Epithelial cell of proximal tubule (primary cell): Measurements from ENCODE around the gene HOXB4. TPM values are rescaled to one million over a fixed set of nuclear protein-coding genes. Genes with fewer than 3 reads are reported as not detected.

Experiments used
- DNase-seq: peaks from one replicate; pipeline ENCODE4 v3.0.0-alpha.2; 2011; ENCODE audit warnings: low read depth
- H3K4me3 ChIP-seq: 2 replicates; pipeline ENCODE4 v1.5.1; 2011; ENCODE audit warnings: low read depth, mild to moderate bottlenecking, low read length
- total RNA-seq: library from RNA; depleted of rRNA; stranded (reverse); fragments of >200 nt; gene quantifications from 2 replicates; pipeline ENCODE4 v1.2.3, GENCODE V29; 2015
- TF ChIP-seq, protein P1 (sequence below): conservative IDR thresholded peaks from 2 replicates; pipeline ENCODE4 v1.5.1; 2012; ENCODE audit warnings: low read depth, mild to moderate bottlenecking, low read length

The HOXB4 gene
- total RNA-seq, 1 donor from 2014 or later = 5.7 TPM

DNA sequence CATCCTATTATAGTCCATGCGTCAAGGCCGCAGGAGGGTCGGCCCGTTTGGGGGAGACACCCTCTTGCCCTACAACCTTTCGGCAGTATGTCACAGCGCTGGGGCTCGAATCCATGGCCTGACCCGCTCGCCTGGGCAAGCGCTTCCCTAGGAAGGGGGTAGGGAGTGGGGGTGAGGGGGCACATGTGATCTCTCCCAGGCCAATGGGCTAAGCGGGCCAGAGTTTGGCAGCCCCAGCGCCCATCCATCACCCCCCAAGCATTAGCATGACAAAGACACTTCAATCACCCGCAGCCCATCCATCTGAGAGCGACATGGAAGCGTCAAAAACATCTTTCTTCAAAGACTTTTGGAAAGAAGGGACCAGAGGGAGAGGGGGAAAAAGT lies 47.3 kb downstream of the HOXB4 start, which contains the start of gene HOXB1:
Gene HOXB1, minus strand, starts transcription at position 125 of the 386 bp plus-strand sequence. Its CDS starts 107 bp downstream, at position 18.
- DNase-seq = no peak
- H3K4me3 ChIP-seq = no peak within 1 kb of the TSS
- TF ChIP-seq, protein P1, sequence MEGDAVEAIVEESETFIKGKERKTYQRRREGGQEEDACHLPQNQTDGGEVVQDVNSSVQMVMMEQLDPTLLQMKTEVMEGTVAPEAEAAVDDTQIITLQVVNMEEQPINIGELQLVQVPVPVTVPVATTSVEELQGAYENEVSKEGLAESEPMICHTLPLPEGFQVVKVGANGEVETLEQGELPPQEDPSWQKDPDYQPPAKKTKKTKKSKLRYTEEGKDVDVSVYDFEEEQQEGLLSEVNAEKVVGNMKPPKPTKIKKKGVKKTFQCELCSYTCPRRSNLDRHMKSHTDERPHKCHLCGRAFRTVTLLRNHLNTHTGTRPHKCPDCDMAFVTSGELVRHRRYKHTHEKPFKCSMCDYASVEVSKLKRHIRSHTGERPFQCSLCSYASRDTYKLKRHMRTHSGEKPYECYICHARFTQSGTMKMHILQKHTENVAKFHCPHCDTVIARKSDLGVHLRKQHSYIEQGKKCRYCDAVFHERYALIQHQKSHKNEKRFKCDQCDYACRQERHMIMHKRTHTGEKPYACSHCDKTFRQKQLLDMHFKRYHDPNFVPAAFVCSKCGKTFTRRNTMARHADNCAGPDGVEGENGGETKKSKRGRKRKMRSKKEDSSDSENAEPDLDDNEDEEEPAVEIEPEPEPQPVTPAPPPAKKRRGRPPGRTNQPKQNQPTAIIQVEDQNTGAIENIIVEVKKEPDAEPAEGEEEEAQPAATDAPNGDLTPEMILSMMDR = no peak

DNA sequence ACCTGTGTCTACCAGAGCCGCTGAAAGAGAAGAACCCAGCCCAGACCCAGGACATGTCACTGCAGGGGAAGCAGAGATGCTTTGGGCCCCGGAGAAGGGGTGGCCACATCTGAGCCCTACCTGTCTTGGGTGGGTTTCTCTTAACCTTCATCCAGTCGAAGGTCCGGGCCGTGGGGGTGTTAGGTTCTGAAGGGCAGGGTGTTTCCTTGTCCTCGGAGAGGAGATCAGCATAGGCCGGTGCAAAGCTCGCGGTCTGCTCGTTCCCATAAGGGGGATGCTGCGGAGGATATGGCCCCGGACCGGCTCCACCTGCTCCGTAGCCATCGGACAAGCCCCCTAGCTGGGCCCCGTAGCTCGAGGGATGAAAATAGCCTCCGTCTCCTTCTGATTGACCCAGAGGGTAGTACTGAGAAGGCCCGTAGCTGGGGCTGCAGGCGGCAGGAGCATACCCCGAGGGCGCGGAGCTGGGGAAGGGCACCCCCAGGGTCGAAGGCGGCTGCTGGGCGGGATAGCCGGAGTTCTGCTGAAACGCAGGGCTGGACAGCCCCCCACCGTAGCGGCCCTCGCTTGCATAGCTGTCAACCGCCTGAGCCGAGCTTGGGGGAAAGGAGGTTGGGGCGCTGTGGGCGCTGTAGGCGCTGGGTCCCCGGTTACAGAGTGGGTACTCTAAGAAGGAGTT lies 47.8 kb downstream of the HOXB4 start:
- TF ChIP-seq, protein P1 = no peak
- H3K4me3 ChIP-seq = no peak overlapping the region
- no peak for DNase-seq

DNA sequence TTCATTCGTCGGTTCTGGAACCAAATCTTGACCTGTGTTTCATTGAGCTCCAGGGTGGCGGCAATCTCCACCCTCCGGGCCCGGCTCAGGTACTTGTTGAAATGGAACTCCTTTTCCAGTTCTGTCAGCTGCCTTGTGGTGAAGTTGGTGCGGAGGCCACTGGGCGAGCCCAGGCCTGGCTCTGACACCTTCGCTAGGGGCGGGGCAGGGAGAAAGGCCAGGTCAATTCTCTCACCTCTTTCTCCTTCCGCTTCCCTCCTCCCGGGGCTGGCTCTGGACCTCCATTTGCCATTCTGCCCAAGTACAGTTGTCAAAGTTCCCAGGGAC lies 48.5 kb downstream of the HOXB4 start:
- no peak overlapping the region for H3K4me3 ChIP-seq
- TF ChIP-seq, protein P1 = no peak

DNA sequence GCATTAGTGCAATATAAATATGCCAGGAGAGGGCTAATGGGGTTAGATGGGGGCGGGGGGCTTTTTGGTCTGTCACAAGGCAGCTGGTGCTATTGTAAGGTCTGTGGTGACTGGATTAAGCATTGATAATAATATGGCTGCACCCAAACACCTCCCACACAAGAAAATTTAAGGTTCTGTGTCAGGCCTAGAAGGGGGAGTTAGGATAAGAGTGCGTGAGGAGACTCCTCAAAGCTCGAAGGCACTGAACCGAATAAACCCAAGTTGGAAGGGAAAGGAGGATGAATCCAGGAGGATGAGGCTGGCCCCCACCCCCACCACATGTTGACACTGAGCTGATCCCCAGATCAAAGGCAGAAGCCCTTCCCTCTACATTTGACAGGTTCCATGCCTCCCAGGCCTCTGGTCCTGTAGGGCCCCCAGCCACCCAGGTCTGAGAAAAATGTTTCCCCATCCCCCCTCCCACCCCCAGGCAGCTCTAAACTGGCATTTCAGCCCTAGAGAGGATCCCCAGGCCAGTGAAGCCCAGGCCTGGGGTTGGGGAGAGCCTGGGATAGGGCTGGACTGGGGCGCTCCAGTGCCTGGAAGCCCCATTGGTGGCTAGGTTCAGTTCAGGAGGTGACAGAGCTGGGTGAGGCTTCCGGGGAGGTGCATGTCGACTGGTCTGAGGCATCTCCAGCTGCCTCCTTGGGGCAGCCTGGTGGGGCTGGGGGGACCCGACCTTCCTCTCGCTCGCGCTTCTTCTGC lies 49.0 kb downstream of the HOXB4 start:
- no peak for DNase-seq
- no peak overlapping the region for H3K4me3 ChIP-seq
- TF ChIP-seq, protein P1 = no peak

More for the DNA sequence above, 48.5 kb downstream of the HOXB4 start:
- DNase-seq = no peak

DNA sequence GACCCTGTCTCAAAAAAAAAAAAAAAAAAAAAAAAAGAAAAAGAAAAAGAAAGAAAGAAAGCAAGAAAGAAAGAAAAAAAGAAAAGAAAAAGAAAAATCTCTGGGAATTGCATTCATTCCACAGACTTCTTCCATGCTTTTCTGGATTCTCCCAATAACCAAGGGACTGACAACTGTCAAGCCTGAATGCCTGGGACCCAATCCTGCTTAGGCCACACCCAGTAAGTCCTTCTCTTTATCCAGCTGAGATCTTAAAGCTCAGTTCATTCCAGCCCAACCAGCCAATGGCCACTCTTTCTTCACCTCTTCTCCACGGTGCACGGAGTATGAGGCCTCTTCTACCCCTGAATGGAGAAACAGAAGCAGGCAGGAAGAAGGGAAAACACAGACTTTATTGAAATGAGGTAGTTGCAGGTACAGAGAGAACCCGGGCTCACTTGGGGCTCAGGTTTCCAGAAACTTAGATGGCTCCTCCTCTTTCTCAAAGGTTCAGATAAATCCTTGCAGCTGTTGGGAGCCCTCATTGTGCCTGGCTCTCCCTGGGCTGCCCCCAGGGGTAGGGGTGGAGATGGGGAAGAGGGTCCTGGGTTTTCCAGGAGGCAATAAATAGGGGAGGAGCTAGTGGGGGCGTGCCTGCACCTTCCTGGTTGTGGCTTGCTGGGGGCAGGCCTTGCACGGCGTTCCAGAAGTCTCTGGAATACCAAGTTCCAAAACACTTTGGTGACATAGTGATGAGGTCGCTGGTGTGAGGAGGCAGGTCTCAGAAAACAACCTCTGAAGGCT lies 49.8 kb downstream of the HOXB4 start:
- H3K4me3 ChIP-seq = no peak overlapping the region
- no peak for DNase-seq
- TF ChIP-seq, protein P1 = no peak

DNA sequence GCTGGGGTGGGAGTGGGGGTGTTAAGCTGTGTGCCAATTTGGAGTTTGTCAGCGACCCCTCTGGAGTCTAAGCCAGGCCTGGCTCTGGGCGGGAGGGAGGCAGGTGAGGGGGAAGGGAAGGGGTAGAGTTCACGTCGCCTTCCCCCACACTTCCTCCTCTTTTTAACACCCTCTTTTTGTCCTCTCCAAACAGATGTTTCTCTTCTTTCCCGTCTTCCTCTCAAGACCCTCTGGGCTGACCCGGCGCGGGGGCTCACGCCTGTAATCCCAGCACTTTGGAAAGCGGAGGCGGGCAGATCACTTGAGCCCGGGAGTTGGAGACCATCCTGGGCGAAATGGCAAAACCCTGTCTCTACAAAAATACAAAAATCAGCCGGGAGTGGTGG lies 50.6 kb downstream of the HOXB4 start:
- DNase-seq = no peak
- H3K4me3 ChIP-seq = no peak overlapping the region
- TF ChIP-seq, protein P1 = no peak
